Measurements from ENCODE around the gene APOO.
"Not testable (repeated sequence)": the region's sequence is repeated elsewhere in the genome, so short reads cannot be mapped to it uniquely, and the experiment has no call there.

The APOO gene

GRCh38 chrX:23861215-23861896 is 46.4 kb downstream of the APOO start:
- no peak for DNase-seq (ENCODE audit: low read depth, low spot score)

GRCh38 chrX:23859238-23859637 is 48.5 kb downstream of the APOO start:
- DNase-seq (ENCODE audit: low read depth, low spot score), result not testable (repeated sequence)

- no peak for DNase-seq (ENCODE audit: low read depth, low spot score)
Observed at GRCh38 chrX:23857935-23858334, 49.8 kb downstream of the APOO start.

- no peak for DNase-seq (ENCODE audit: low read depth, low spot score)
Observed at GRCh38 chrX:23857363-23857762, 50.4 kb downstream of the APOO start.

- no peak for DNase-seq (ENCODE audit: low read depth, low spot score)
Observed at GRCh38 chrX:23855569-23855968, 52.2 kb downstream of the APOO start.

- DNase-seq (ENCODE audit: low read depth, low spot score), result no peak
Observed at GRCh38 chrX:23854945-23855344, 52.8 kb downstream of the APOO start.

- no peak for DNase-seq (ENCODE audit: low read depth, low spot score)
Observed at GRCh38 chrX:23854122-23854521, 53.6 kb downstream of the APOO start.

GRCh38 chrX:23851544-23851943 is 56.2 kb downstream of the APOO start:
- DNase-seq (ENCODE audit: low read depth, low spot score), result no peak

- DNase-seq (ENCODE audit: low read depth, low spot score), result no peak
Observed at GRCh38 chrX:23849241-23849640, 58.5 kb downstream of the APOO start.

- DNase-seq (ENCODE audit: low read depth, low spot score), result no peak
Observed at GRCh38 chrX:23845351-23845817, 62.4 kb downstream of the APOO start.

- DNase-seq (ENCODE audit: low read depth, low spot score), result no peak
Observed at GRCh38 chrX:23844502-23845138, 63.1 kb downstream of the APOO start.

GRCh38 chrX:23841847-23842522 is 65.8 kb downstream of the APOO start:
- DNase-seq (ENCODE audit: low read depth, low spot score), result no peak

GRCh38 chrX:23840674-23841073 is 67.1 kb downstream of the APOO start:
- DNase-seq (ENCODE audit: low read depth, low spot score), result no peak

GRCh38 chrX:23838953-23839352 is 68.8 kb downstream of the APOO start:
- DNase-seq (ENCODE audit: low read depth, low spot score), result no peak

- DNase-seq (ENCODE audit: low read depth, low spot score), result no peak
Observed at GRCh38 chrX:23832721-23833120, 75.0 kb downstream of the APOO start.

- DNase-seq (ENCODE audit: low read depth, low spot score), result no peak
Observed at GRCh38 chrX:23828881-23829280, 78.9 kb downstream of the APOO start.

GRCh38 chrX:23826653-23827052 is 81.1 kb downstream of the APOO start:
- no peak for DNase-seq (ENCODE audit: low read depth, low spot score)

- no peak for DNase-seq (ENCODE audit: low read depth, low spot score)
Observed at GRCh38 chrX:23826216-23826615, 81.5 kb downstream of the APOO start.

GRCh38 chrX:23825675-23826074 is 82.1 kb downstream of the APOO start:
- DNase-seq (ENCODE audit: low read depth, low spot score), result no peak

- DNase-seq (ENCODE audit: low read depth, low spot score), result no peak
Observed at GRCh38 chrX:23822841-23823240, 84.9 kb downstream of the APOO start.

- no peak for DNase-seq (ENCODE audit: low read depth, low spot score)
Observed at GRCh38 chrX:23822397-23822796, 85.3 kb downstream of the APOO start.

GRCh38 chrX:23821847-23822246 is 85.9 kb downstream of the APOO start:
- DNase-seq (ENCODE audit: low read depth, low spot score), result no peak

GRCh38 chrX:23820235-23820782 is 87.4 kb downstream of the APOO start:
- no peak for DNase-seq (ENCODE audit: low read depth, low spot score)

Measured in activated CD4-positive, CD25-positive, alpha-beta regulatory T cell treated with anti-CD3 and anti-CD28 coated beads, Interleukin-2, amount 50 U/mL, for 16 hours (primary cell).